ENCODE results near the gene PAWR.

Gene PAWR

GRCh38 chr12:79689061-79689476, 1.7 kb downstream of the PAWR start:
- TF ChIP-seq ZC3H10 (CRISPR knock-in tag; IDR thresholded peaks at IDR 0.05) (no peak), TSHZ2 (CRISPR knock-in tag; IDR thresholded peaks at IDR 0.05) (no peak), ZNF565 (CRISPR knock-in tag; conservative IDR thresholded peaks at IDR 0.05; ENCODE audit: low read depth) (no peak), GLIS3 (CRISPR knock-in tag; IDR thresholded peaks at IDR 0.05) (no peak), TOX (CRISPR knock-in tag; IDR thresholded peaks at IDR 0.05; ENCODE audit: borderline replicate concordance) (no peak)
- no peak for ATAC-seq

- no peak for TF ChIP-seq OSR1 (CRISPR knock-in tag; IDR thresholded peaks at IDR 0.05)
- no peak for TF ChIP-seq GLIS3 (CRISPR knock-in tag; IDR thresholded peaks at IDR 0.05)
- TF ChIP-seq, protein P1, sequence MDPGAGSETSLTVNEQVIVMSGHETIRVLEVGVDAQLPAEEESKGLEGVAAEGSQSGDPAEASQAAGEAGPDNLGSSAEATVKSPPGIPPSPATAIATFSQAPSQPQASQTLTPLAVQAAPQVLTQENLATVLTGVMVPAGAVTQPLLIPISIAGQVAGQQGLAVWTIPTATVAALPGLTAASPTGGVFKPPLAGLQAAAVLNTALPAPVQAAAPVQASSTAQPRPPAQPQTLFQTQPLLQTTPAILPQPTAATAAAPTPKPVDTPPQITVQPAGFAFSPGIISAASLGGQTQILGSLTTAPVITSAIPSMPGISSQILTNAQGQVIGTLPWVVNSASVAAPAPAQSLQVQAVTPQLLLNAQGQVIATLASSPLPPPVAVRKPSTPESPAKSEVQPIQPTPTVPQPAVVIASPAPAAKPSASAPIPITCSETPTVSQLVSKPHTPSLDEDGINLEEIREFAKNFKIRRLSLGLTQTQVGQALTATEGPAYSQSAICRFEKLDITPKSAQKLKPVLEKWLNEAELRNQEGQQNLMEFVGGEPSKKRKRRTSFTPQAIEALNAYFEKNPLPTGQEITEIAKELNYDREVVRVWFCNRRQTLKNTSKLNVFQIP (CRISPR knock-in tag; IDR thresholded peaks at IDR 0.05; ENCODE audit: borderline replicate concordance, low read depth) = no peak
- no peak for ATAC-seq
Observed at GRCh38 chr12:79688376-79689060, 2.2 kb downstream of the PAWR start.

GRCh38 chr12:79687711-79688260, 3.0 kb downstream of the PAWR start:
- ATAC-seq = no peak

GRCh38 chr12:79686171-79686570, 4.6 kb downstream of the PAWR start:
- ATAC-seq = no peak
- TF ChIP-seq SNAI2 (CRISPR knock-in tag; IDR thresholded peaks at IDR 0.05) (no peak), RARB (CRISPR knock-in tag; IDR thresholded peaks at IDR 0.05) (no peak), ESRRG (CRISPR knock-in tag; IDR thresholded peaks at IDR 0.05) (no peak), TSHZ2 (CRISPR knock-in tag; IDR thresholded peaks at IDR 0.05) (no peak), ZNF8 (CRISPR knock-in tag; IDR thresholded peaks at IDR 0.05) (no peak), CREB5 (CRISPR knock-in tag; IDR thresholded peaks at IDR 0.05; ENCODE audit: low read depth) (no peak), TCF4 (CRISPR knock-in tag; IDR thresholded peaks at IDR 0.05; ENCODE audit: borderline replicate concordance) (no peak), ZFP3 (CRISPR knock-in tag; IDR thresholded peaks at IDR 0.05) (no peak), PPARA (CRISPR knock-in tag; IDR thresholded peaks at IDR 0.05; ENCODE audit: borderline replicate concordance) (no peak)

More at GRCh38 chr12:79687711-79688260, 3.0 kb downstream of the PAWR start:
- TF ChIP-seq ZFP3 (CRISPR knock-in tag; IDR thresholded peaks at IDR 0.05) (no peak), CREB5 (CRISPR knock-in tag; IDR thresholded peaks at IDR 0.05; ENCODE audit: low read depth) (no peak), ARNTL (CRISPR knock-in tag; IDR thresholded peaks at IDR 0.05; ENCODE audit: borderline replicate concordance, low read depth) (no peak), ISL1 (CRISPR knock-in tag; IDR thresholded peaks at IDR 0.05) (no peak), ESRRG (CRISPR knock-in tag; IDR thresholded peaks at IDR 0.05) (no peak), RARB (CRISPR knock-in tag; IDR thresholded peaks at IDR 0.05) (no peak), SNAI2 (CRISPR knock-in tag; IDR thresholded peaks at IDR 0.05) (no peak), BACH2 (CRISPR knock-in tag; IDR thresholded peaks at IDR 0.05; ENCODE audit: borderline replicate concordance) (no peak), ZNF565 (CRISPR knock-in tag; conservative IDR thresholded peaks at IDR 0.05; ENCODE audit: low read depth) (no peak), ZNF8 (CRISPR knock-in tag; IDR thresholded peaks at IDR 0.05) (no peak), ZNF70 (CRISPR knock-in tag; IDR thresholded peaks at IDR 0.05) (no peak), CSDC2 (CRISPR knock-in tag; IDR thresholded peaks at IDR 0.05) (no peak)
- TF ChIP-seq, protein P1 (CRISPR knock-in tag; IDR thresholded peaks at IDR 0.05; ENCODE audit: borderline replicate concordance, low read depth) = no peak
